Activated gamma-delta T cell (primary cell): Measurements from ENCODE around the gene ACKR3.

ENCODE experiments used
- DNase-seq: peaks from one replicate; lab custom pipeline; 2025; lab: John Stamatoyannopoulos, UW

The ACKR3 gene

GRCh38 chr2:236549165-236549564 lies 20.5 kb upstream of the ACKR3 start:
- DNase-seq, result no peak

DNA sequence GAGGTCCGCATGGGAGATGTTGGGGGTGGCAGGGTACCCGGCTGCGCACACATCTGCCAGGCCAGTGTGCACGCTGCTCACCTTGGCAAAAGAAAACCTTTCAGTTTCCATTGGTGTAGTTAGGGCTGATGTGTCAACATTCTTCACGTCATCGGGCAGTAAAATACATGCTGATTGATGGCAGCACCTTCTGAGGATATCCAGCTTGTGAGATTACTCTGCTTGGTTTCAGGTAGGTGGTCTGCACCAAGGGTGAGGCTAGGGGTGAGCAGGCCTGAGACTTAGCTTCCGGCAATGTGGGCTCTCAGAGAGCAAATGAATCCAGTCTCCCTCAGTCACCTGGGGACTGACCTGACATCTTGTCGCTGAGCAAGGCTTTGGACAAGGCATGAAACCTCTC lies 19.3 kb upstream of the ACKR3 start:
- no peak for DNase-seq

- no peak for DNase-seq
Measured at GRCh38 chr2:236550701-236551465, 18.7 kb upstream of the ACKR3 start.

GRCh38 chr2:236551471-236552211 lies 18.0 kb upstream of the ACKR3 start:
- no peak for DNase-seq

DNA sequence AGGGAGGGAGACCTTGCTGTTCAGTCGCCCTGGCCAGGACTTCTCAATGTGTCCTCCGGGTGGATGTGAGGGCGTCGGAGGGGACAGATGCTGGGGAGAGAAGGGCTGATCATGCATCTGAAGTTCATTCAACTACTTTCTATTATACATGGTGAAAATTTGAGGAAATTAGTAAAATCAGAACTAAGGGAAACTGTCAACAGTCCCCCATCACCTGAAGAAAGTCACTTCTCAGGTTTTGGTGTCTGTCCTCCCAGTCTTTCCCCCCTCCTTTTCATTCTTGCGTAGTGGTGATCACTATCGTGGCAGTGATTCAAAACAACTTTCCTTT lies 17.4 kb upstream of the ACKR3 start:
- no peak for DNase-seq

DNA sequence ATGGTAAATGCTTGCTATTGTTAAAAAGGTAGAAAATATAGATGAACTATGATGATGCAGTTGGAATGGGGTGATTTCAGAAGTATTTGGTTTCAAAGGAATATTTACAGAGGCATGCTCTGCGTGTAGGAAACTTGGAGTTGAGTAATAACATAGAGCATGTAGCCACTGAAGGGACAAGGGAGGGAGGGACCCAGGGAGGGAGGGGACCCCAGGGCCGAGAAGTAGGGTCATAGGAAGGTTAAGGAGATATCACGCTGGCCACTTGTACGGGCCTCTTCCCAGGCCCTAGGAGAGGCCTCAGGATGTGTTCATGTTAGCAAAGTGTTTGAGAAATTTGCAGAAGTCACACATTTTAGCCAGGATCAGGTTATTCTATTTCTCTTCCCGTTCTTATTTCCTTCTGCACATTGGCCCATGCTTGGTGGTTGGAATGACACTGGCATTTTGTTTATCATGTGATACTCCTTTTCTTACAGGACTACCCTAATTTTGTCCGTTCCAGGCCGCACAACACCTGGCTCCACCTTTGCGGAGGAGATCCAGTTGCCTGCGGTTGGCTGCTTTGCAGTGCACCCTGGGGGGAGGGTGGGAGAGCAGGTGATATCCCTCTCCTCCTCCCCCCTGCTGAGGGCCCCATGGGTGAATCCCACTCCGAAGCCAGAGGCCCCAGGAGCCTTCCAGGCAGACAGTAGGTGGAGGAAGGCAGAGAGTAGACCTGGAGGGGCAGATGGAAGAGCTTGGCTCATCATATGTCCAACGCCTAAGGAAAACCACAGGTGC lies 16.9 kb upstream of the ACKR3 start:
- DNase-seq, result no peak

GRCh38 chr2:236553522-236553921 lies 16.1 kb upstream of the ACKR3 start:
- no peak for DNase-seq

DNA sequence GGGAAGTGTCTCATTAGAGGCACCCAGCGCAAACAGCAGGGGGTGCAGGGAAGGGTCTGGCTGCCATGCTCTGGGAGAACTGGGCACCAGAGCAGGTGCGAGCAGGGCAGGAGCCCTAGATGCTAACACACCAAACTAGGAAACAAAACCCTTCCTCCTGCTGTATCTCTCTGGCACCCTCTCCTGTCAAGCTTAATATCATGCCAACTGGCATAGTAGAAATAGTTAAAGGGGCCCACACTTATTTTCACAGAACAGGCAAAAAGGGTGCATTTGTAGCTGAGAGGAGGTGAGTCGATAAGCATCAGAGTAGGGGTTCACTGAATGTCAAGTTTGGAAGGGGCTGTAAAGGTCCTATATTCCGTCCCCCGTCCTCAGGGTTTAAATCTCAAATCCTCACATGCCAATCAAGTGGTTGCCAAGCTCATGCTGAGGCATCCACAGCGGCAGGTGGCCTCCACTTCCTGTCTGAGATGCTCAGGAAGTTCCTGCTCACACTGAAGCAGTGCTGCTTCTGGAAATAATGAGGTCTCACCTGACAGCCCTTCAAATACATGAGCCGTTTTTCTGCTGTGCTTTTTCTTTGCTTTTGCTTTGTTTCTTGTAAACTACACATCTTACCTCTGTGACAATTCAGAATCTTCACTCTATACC lies 14.9 kb upstream of the ACKR3 start:
- no peak for DNase-seq

DNA sequence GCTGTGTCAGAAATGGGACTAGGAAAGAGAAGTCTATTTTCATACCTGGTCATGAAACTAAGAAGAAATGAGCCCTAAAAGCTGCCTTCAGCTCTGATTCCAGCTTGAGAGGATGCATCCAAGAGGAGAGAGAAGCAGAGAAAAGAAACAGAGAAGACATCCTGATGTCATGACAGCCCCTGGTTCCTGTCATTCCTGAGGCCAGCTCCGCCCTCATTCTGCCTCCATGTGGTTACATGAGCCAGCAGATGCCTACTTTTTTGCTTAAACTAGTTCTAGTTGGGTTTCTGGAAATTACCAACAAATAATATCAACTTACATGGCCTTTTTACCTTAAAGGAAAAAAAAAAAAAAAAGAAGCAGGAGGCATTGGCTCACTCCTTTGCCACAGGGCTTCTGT lies 14.1 kb upstream of the ACKR3 start:
- DNase-seq, result no peak

- DNase-seq, result no peak
Measured at GRCh38 chr2:236557306-236558030, 12.2 kb upstream of the ACKR3 start.

GRCh38 chr2:236558036-236558435 lies 11.6 kb upstream of the ACKR3 start:
- DNase-seq, result no peak

- no peak for DNase-seq
Measured at GRCh38 chr2:236558993-236559978, 10.3 kb upstream of the ACKR3 start.

DNA sequence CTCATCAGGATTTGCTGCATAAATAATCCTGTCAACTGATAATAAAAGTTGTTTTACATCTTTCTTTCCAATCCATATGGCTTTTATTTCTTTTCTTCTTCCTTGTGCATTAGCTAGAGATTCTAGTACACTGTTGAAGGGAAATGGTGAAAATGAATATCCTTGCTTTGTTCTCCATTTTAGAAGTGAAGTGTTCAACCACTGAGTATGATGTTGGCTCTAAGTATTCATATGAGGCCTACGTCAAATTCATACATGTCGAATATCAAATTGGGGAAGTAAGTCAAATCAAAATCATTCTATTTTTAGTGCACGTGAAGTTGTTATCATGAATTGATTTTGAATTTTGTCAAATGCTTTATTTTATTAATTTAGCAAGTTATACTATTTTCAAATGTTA lies 7.8 kb upstream of the ACKR3 start:
- no peak for DNase-seq

DNA sequence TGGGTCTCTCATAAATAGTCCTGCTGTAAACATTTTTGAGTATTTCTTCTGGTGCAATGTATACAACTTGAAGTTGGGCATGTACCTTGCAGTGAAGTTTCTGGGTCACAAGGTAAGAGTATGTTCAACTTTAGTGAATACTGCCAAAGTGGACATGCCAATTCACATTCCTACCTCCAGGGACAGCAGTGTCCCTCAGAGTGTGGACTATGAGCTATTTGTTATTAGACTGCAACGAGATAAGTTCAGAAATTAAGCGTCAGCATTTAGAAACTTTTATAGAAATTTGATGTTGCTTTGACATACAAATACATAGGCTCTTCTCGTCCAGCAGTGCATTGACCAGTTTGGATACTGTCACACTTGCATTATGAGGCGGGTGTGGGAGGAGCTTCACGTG lies 7.2 kb upstream of the ACKR3 start:
- DNase-seq, result no peak

DNA sequence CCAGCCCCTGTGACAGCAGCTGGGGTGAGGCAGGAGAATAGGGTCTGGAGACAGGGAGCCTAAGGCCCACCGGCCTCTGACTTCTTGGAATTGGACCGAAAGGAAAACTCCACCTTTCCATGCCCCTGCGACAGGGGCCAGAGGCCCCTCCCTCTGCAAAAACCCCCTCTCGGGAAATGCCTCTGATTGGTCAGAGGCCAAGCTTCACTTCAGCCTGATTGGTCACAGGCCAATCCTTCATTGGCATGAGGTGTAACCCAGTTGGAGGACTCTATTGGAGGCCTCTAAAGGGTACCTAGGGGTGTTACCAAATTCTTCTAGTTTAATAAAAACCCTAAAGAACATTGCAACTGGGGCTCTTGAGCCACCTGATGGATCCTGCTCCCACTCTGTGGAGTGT lies 5.7 kb upstream of the ACKR3 start:
- DNase-seq, result no peak

DNA sequence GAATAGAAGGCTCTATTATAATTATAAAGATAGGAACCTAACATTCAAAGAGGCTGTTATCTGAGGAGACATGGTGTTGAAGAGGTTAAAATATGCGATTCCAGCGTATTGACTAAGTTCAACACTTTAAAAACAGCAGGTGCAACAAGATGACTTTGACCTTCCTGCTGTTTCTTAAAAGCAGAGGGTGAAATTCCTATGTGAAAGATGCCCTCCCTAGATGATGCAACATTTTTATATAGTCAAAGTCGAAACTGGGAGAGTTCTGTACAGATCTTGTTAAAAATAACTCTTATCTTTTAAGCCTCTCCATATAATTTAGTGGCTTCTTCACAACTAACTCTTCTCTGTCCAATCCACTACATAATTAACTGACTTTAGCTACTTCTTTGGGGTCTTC lies 4.4 kb upstream of the ACKR3 start:
- no peak for DNase-seq

DNA sequence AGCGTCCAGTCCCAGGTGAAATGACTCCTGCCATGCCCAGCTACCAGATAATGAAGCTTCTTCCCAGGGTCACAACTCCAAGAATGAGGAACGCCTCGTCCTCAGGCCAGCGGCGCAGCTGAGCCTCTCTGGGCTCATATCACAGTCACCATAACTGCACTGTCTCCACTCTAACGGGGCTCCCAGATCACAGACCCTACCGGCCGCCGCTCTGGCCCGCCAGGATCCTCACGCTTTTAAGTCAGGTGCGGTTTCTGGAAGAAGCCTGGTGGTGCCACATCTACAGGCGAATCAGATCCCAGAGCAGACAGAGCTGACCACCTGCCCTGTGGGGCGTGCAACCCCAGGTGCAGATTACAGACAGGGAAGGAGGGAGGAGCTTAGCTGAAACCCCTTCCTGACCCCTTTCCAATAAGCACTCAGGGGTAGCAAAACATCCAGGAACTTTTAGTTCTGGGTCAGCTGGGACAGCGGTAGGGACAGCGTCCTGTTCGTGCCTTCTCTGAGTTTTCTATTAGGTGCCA lies 3.7 kb upstream of the ACKR3 start:
- no peak for DNase-seq

DNA sequence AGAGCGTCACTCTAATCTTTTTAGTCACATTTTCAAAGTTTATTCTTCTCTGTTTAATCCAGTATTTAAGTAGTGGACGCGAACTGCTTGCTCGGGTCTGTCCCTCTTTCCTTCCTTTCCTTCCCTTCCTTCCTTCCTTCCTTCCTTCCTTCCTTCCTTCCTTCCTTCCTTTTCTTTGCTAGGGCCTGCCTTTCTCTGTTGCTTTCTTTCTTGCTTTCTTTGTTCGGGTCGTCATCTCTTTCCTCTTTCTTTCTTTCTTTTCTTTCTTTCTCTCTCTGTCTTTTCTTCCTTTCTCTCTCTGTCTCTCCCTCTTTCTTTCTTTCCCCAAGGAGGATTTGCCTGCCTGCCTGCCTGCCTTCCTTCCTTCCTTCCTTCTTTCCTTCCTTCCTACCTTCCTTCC lies 3.0 kb upstream of the ACKR3 start:
- DNase-seq, result no peak

DNA sequence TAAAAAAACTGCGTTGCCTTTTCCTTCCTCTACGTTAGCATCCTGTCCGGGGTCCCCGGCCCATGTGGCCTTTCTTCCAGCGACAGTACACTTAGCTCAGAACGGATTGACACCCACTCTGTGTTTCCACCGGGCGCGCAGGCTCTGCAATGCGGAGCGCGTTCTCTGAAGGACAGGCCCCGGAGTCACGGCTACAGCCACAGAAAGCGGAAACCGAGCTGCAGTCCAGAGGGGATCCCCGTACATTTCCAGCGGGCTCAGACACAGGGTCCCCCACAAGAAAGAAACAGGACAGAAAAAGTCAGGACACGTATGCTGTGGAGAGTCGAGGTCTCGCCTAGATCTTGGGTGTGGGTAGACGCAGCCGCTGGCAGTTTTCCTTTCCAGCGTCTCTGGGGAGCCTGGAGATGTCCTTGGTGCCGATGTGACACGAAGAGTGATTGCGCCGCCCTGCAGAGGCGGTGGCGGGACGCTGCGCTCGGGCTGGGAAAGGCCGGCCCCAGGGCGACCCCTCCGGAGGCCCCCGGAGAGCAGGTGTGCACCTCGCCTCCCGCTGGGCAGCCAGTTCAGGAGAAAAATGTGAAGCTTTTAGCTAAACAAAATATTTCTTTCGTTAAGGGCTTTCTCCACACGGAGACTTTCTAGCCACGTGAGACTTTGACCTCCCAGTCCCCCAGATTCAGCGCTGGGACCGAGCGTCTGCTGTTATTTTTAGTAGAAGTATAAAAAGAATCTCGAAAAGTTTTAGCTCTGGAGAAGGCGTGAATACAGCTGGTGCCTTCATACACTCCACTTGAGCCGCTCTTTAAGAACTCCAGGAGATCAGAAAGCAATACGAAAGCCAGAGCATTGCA lies 1.3 kb upstream of the ACKR3 start:
- DNase-seq, result no peak
